Activated gamma-delta T cell (primary cell): Measurements from ENCODE around the gene MSH3.
"Not testable (repeated sequence)": the region's sequence is repeated elsewhere in the genome, so short reads cannot be mapped to it uniquely, and the experiment has no call there.

ENCODE experiments used
- DNase-seq: peaks from one replicate; lab custom pipeline; 2025; lab: John Stamatoyannopoulos, UW

MSH3 gene

GRCh38 chr5:80656425-80656824, 2.0 kb downstream of the MSH3 start:
- DNase-seq = no peak

- DNase-seq = no peak
Observed at GRCh38 chr5:80659106-80659505, 4.7 kb downstream of the MSH3 start.

GRCh38 chr5:80660661-80661060, 6.2 kb downstream of the MSH3 start:
- not testable (repeated sequence) for DNase-seq

- no peak for DNase-seq
Observed at GRCh38 chr5:80662108-80662507, 7.7 kb downstream of the MSH3 start.

GRCh38 chr5:80665057-80665456, 10.6 kb downstream of the MSH3 start:
- DNase-seq = no peak

- DNase-seq = no peak
Observed at GRCh38 chr5:80667384-80667783, 12.9 kb downstream of the MSH3 start.

- no peak for DNase-seq
Observed at GRCh38 chr5:80668016-80668969, 13.8 kb downstream of the MSH3 start.

- no peak for DNase-seq
Observed at GRCh38 chr5:80672140-80672736, 17.8 kb downstream of the MSH3 start.

- DNase-seq = no peak
Observed at GRCh38 chr5:80676706-80677105, 22.3 kb downstream of the MSH3 start.

- DNase-seq = no peak
Observed at GRCh38 chr5:80686757-80687156, 32.3 kb downstream of the MSH3 start.

- DNase-seq = no peak
Observed at GRCh38 chr5:80688648-80689420, 34.4 kb downstream of the MSH3 start.

GRCh38 chr5:80689627-80690026, 35.2 kb downstream of the MSH3 start:
- DNase-seq = no peak

GRCh38 chr5:80695666-80696065, 41.2 kb downstream of the MSH3 start:
- no peak for DNase-seq

- DNase-seq = no peak
Observed at GRCh38 chr5:80696450-80696849, 42.0 kb downstream of the MSH3 start.

GRCh38 chr5:80697100-80697499, 42.6 kb downstream of the MSH3 start:
- no peak for DNase-seq

GRCh38 chr5:80698369-80698768, 43.9 kb downstream of the MSH3 start:
- DNase-seq = no peak

- DNase-seq = no peak
Observed at GRCh38 chr5:80701597-80701996, 47.1 kb downstream of the MSH3 start.

GRCh38 chr5:80703291-80703690, 48.8 kb downstream of the MSH3 start:
- DNase-seq = no peak

- DNase-seq = no peak
Observed at GRCh38 chr5:80703747-80704146, 49.3 kb downstream of the MSH3 start.

- no peak for DNase-seq
Observed at GRCh38 chr5:80704221-80704620, 49.8 kb downstream of the MSH3 start.

- no peak for DNase-seq
Observed at GRCh38 chr5:80705216-80705769, 50.8 kb downstream of the MSH3 start.

- no peak for DNase-seq
Observed at GRCh38 chr5:80705801-80706200, 51.3 kb downstream of the MSH3 start.
